RWPE2 (cell line): ENCODE results near the gene PHACTR1.

Source experiments
- ATAC-seq: fragments of 200-7000 bp; cut with Tn5 transposase; 3 replicates; pipeline ENCODE4 v1.9.1; 2021; ENCODE audit warnings: low read depth
- DNase-seq: peaks from one replicate; pipeline ENCODE4 v3.0.0-alpha.2; 2020; ENCODE audit warnings: low spot score
- H3K27ac ChIP-seq: fragments of 450-650 bp; 2 replicates; pipeline ENCODE4 v1.5.1; 2017; ENCODE audit warnings: mild to moderate bottlenecking; ENCODE audit not compliant: poor library complexity, severe bottlenecking
- H3K27me3 ChIP-seq: fragments of 250-450 bp; sonication (Bioruptor Pico); 2 replicates; pipeline ENCODE4 v1.5.1; 2021; ENCODE audit warnings: mild to moderate bottlenecking, moderate library complexity; ENCODE audit not compliant: insufficient read depth, poor library complexity, severe bottlenecking
- H3K36me3 ChIP-seq: fragments of 250-450 bp; sonication (Bioruptor Pico); 2 replicates; pipeline ENCODE4 v1.5.1; 2020; ENCODE audit warnings: low read depth, mild to moderate bottlenecking, moderate library complexity
- H3K4me1 ChIP-seq: fragments of 250-450 bp; sonication (Bioruptor Pico); 2 replicates; pipeline ENCODE4 v1.5.1; 2021; ENCODE audit warnings: mild to moderate bottlenecking, moderate library complexity; ENCODE audit not compliant: insufficient read depth, poor library complexity, severe bottlenecking
- H3K4me3 ChIP-seq: fragments of 250-450 bp; sonication (Bioruptor Pico); 2 replicates; pipeline ENCODE4 v1.5.1; 2021; ENCODE audit warnings: mild to moderate bottlenecking, moderate library complexity; ENCODE audit not compliant: severe bottlenecking
- H3K9me3 ChIP-seq: fragments of 250-450 bp; sonication (Bioruptor Pico); 2 replicates; pipeline ENCODE4 v1.5.1; 2021; ENCODE audit warnings: mild to moderate bottlenecking, moderate library complexity; ENCODE audit not compliant: severe bottlenecking
- CTCF ChIP-seq: fragments of 450-650 bp; IDR thresholded peaks from one replicate; pipeline ENCODE4 v1.5.1; 2017; ENCODE audit warnings: mild to moderate bottlenecking, moderate library complexity; ENCODE audit not compliant: poor library complexity, severe bottlenecking

The PHACTR1 gene

GRCh38 chr6:13101985-13102384 lies 385.4 kb downstream of the PHACTR1 start:
- no peak overlapping the region for H3K27ac ChIP-seq
- DNase-seq (no peak), ATAC-seq (no peak)
- no peaks in the 10 kb centered on the region for H3K4me1 ChIP-seq
- no peaks in the 10 kb centered on the region for H3K9me3 ChIP-seq
- H3K27me3 ChIP-seq: no peaks in the 10 kb centered on the region
- no peaks in the 10 kb centered on the region for H3K36me3 ChIP-seq
- no peak for TF ChIP-seq CTCF
- H3K4me3 ChIP-seq: no peak overlapping the region

DNA sequence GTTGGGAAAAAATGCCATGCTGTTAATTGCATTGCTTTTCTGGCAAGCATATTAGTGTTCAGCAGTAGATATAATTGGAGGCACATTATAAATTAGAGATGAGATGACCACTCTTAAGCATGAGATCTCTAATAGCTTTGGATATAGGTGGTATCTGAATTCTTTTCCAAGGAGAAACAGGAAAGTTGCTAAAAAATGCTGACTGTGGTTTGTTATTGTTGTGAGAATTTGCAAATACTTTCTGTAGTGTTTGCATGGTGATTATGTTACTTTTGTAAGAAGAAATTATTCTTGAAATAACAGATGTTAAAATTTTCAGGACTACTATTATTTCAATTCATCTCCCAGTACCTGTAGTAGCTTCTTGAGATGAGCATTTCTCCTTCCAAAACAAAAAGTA lies 386.6 kb downstream of the PHACTR1 start:
- ATAC-seq (no peak), DNase-seq (no peak)
- no peak overlapping the region for H3K4me3 ChIP-seq
- H3K27me3 ChIP-seq: peaks cover 3% of the 10 kb centered on the region
- no peaks in the 10 kb centered on the region for H3K36me3 ChIP-seq
- no peak for TF ChIP-seq CTCF
- no peak overlapping the region for H3K27ac ChIP-seq
- no peaks in the 10 kb centered on the region for H3K9me3 ChIP-seq
- no peaks in the 10 kb centered on the region for H3K4me1 ChIP-seq

DNA sequence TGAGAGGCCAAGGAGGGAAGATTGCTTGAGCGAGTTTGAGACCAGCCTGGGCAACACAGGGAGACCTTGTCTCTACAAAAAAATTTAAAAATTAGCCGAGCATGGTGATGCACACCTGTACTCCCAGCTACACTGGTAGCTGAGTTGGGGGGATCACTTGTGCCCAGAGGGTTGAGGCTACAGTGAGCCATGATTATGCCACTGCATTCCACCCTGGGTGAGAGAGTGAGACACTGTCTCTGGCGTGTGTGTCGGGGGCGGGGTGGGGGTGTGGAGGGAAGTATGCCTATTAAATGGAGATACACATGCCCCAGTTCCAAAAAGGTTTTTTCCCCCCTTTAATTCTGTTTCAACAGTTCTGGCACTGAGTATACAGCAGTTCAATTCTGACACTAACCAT lies 388.6 kb downstream of the PHACTR1 start:
- DNase-seq (no peak), ATAC-seq (no peak)
- H3K4me3 ChIP-seq: no peak overlapping the region
- H3K4me1 ChIP-seq: no peaks in the 10 kb centered on the region
- no peaks in the 10 kb centered on the region for H3K9me3 ChIP-seq
- peaks cover 3% of the 10 kb centered on the region for H3K27me3 ChIP-seq
- H3K36me3 ChIP-seq: no peaks in the 10 kb centered on the region
- H3K27ac ChIP-seq: no peak overlapping the region
- TF ChIP-seq CTCF: no peak

DNA sequence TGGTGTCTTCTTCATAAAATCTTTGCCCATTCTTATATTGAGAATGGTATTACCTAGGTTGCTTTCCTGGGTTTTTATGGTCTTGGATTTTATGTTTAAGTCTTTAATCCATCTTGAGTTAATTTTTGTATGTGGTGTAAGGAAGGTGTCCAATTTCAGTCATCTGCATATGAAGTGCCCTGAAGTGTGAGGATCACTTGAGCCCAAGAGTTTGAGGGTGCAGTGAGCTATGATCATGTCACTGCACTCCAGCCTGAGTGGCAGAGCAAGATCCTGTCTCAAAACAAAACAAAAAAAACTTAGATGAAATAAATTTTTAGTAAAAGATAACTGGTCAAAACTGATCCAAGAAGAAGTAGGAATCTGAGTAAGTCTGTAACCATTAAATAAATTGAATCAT lies 396.4 kb downstream of the PHACTR1 start:
- H3K4me1 ChIP-seq: no peaks in the 10 kb centered on the region
- no peak for ATAC-seq
- TF ChIP-seq CTCF: no peak
- H3K27ac ChIP-seq: no peak overlapping the region
- no peaks in the 10 kb centered on the region for H3K36me3 ChIP-seq
- H3K9me3 ChIP-seq: no peaks in the 10 kb centered on the region
- H3K4me3 ChIP-seq: no peak overlapping the region
- no peak for DNase-seq
- peaks cover 36% of the 10 kb centered on the region for H3K27me3 ChIP-seq

GRCh38 chr6:13113376-13113775 lies 396.8 kb downstream of the PHACTR1 start:
- DNase-seq (no peak), ATAC-seq (no peak)
- TF ChIP-seq CTCF: no peak
- Histone ChIP-seq H3K4me1 (no peaks in the 10 kb centered on the region), H3K36me3 (no peaks in the 10 kb centered on the region), H3K27me3 (peaks cover 36% of the 10 kb centered on the region), H3K4me3 (no peak overlapping the region), H3K9me3 (no peaks in the 10 kb centered on the region), H3K27ac (no peak overlapping the region)
